Measurements from ENCODE around the gene ATP1A1.

The ATP1A1 gene

DNA sequence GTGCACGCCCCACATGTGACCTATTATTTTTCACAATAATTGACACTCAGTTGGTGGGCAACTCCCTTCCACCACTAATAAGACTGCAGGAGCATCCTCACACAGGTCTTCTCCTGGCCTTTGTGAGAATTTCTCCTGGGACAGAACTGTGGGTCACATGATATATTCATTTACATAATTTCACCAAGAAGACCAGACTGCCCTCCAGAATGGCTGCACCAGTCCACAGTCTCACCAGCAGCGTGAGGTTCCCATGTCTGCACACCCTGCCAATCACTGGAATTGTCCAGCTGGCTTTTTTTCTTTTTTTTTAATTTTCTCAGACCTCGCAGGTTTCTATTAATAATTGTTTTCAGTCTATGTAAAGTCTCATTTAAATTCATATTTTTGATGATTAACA lies 41.3 kb downstream of the ATP1A1 start:
- Histone ChIP-seq H3K27ac (ENCODE audit: low read depth, low read length) (no peak overlapping the region), H3K36me3 (ENCODE audit: insufficient read depth, low read length) (no peaks in the 10 kb centered on the region), H3K27me3 (ENCODE audit: insufficient read depth, low read length) (no peaks in the 10 kb centered on the region), H3K4me3 (ENCODE audit: low read depth, low read length) (no peak overlapping the region), H3K4me1 (ENCODE audit: control insufficient read depth, insufficient read depth, low read length, unreplicated experiment) (peaks cover 24% of the 10 kb centered on the region), H3K79me2 (ENCODE audit: control insufficient read depth, insufficient read depth, low read length, unreplicated experiment) (no peaks in the 10 kb centered on the region), H2AFZ (ENCODE audit: low read length, unreplicated experiment) (no peak overlapping the region)

DNA sequence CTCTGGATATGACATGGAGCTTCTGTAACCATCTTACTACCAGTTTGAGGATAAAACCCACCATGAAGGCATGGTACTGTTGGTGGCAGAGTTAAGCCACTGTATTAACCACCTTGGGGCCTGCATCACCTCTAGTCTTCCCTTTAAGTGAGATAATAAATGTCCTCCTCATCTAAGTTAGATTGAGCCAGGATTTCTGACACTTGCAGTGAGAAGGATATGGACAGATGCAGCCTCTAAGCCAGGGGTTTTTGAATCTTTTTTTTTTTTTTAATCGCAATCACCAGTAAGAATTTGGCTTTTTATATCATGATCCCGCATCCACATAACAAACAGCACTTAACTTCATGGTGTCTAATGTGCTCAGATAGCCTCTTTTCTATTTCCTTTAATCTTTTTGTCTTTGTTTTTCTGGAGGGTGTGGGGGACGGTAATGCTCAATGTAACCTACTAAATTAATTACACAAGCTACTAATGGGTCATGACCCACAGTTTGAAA lies 42.2 kb downstream of the ATP1A1 start:
- Histone ChIP-seq H3K79me2 (ENCODE audit: control insufficient read depth, insufficient read depth, low read length, unreplicated experiment) (no peaks in the 10 kb centered on the region), H3K27me3 (ENCODE audit: insufficient read depth, low read length) (no peaks in the 10 kb centered on the region), H3K4me1 (ENCODE audit: control insufficient read depth, insufficient read depth, low read length, unreplicated experiment) (peaks cover 24% of the 10 kb centered on the region), H2AFZ (ENCODE audit: low read length, unreplicated experiment) (no peak overlapping the region), H3K36me3 (ENCODE audit: insufficient read depth, low read length) (no peaks in the 10 kb centered on the region), H3K4me3 (ENCODE audit: low read depth, low read length) (no peak overlapping the region), H3K27ac (ENCODE audit: low read depth, low read length) (no peak overlapping the region)

- H3K4me1 ChIP-seq (ENCODE audit: control insufficient read depth, insufficient read depth, low read length, unreplicated experiment): peaks cover 24% of the 10 kb centered on the region
- H3K36me3 ChIP-seq (ENCODE audit: insufficient read depth, low read length): no peaks in the 10 kb centered on the region
- no peak overlapping the region for H3K4me3 ChIP-seq (ENCODE audit: low read depth, low read length)
- no peaks in the 10 kb centered on the region for H3K27me3 ChIP-seq (ENCODE audit: insufficient read depth, low read length)
- no peak overlapping the region for H2AFZ ChIP-seq (ENCODE audit: low read length, unreplicated experiment)
- H3K79me2 ChIP-seq (ENCODE audit: control insufficient read depth, insufficient read depth, low read length, unreplicated experiment): no peaks in the 10 kb centered on the region
- H3K27ac ChIP-seq (ENCODE audit: low read depth, low read length): no peak overlapping the region
Measured at GRCh38 chr1:116415699-116416533, 42.9 kb downstream of the ATP1A1 start.

GRCh38 chr1:116416854-116417513 lies 43.9 kb downstream of the ATP1A1 start:
- Histone ChIP-seq H3K79me2 (ENCODE audit: control insufficient read depth, insufficient read depth, low read length, unreplicated experiment) (no peaks in the 10 kb centered on the region), H3K36me3 (ENCODE audit: insufficient read depth, low read length) (no peaks in the 10 kb centered on the region), H3K27me3 (ENCODE audit: insufficient read depth, low read length) (peaks cover 3% of the 10 kb centered on the region; the same call in 1 of the 2 replicates), H3K4me3 (ENCODE audit: low read depth, low read length) (peak overlapping the region; percentile 92; the same call in 1 of the 2 replicates), H3K4me1 (ENCODE audit: control insufficient read depth, insufficient read depth, low read length, unreplicated experiment) (peaks cover 15% of the 10 kb centered on the region), H2AFZ (ENCODE audit: low read length, unreplicated experiment) (no peak overlapping the region), H3K27ac (ENCODE audit: low read depth, low read length) (no peak overlapping the region)

- Histone ChIP-seq H3K27ac (ENCODE audit: low read depth, low read length) (no peak overlapping the region), H3K4me3 (ENCODE audit: low read depth, low read length) (peak overlapping the region; percentile 92), H3K79me2 (ENCODE audit: control insufficient read depth, insufficient read depth, low read length, unreplicated experiment) (no peaks in the 10 kb centered on the region), H3K4me1 (ENCODE audit: control insufficient read depth, insufficient read depth, low read length, unreplicated experiment) (peaks cover 9% of the 10 kb centered on the region), H3K36me3 (ENCODE audit: insufficient read depth, low read length) (no peaks in the 10 kb centered on the region), H3K27me3 (ENCODE audit: insufficient read depth, low read length) (peaks cover 9% of the 10 kb centered on the region; the same call in 1 of the 2 replicates), H2AFZ (ENCODE audit: low read length, unreplicated experiment) (no peak overlapping the region)
Measured at GRCh38 chr1:116417678-116418077, 44.6 kb downstream of the ATP1A1 start.

- H3K27me3 ChIP-seq (ENCODE audit: insufficient read depth, low read length): peaks cover 10% of the 10 kb centered on the region; the same call in 1 of the 2 replicates
- peak overlapping the region; percentile 99 for H2AFZ ChIP-seq (ENCODE audit: low read length, unreplicated experiment)
- peaks cover 9% of the 10 kb centered on the region for H3K4me1 ChIP-seq (ENCODE audit: control insufficient read depth, insufficient read depth, low read length, unreplicated experiment)
- peak overlapping the region; percentile 92 for H3K4me3 ChIP-seq (ENCODE audit: low read depth, low read length)
- no peaks in the 10 kb centered on the region for H3K79me2 ChIP-seq (ENCODE audit: control insufficient read depth, insufficient read depth, low read length, unreplicated experiment)
- H3K27ac ChIP-seq (ENCODE audit: low read depth, low read length): no peak overlapping the region
- no peaks in the 10 kb centered on the region for H3K36me3 ChIP-seq (ENCODE audit: insufficient read depth, low read length)
Measured at GRCh38 chr1:116418091-116418830, 45.2 kb downstream of the ATP1A1 start.

- no peaks in the 10 kb centered on the region for H3K79me2 ChIP-seq (ENCODE audit: control insufficient read depth, insufficient read depth, low read length, unreplicated experiment)
- peaks cover 33% of the 10 kb centered on the region for H3K27me3 ChIP-seq (ENCODE audit: insufficient read depth, low read length)
- H3K27ac ChIP-seq (ENCODE audit: low read depth, low read length): no peak overlapping the region
- peaks cover 9% of the 10 kb centered on the region for H3K4me1 ChIP-seq (ENCODE audit: control insufficient read depth, insufficient read depth, low read length, unreplicated experiment)
- no peak overlapping the region for H2AFZ ChIP-seq (ENCODE audit: low read length, unreplicated experiment)
- H3K4me3 ChIP-seq (ENCODE audit: low read depth, low read length): no peak overlapping the region
- no peaks in the 10 kb centered on the region for H3K36me3 ChIP-seq (ENCODE audit: insufficient read depth, low read length)
Measured at GRCh38 chr1:116420417-116421200, 47.6 kb downstream of the ATP1A1 start.

DNA sequence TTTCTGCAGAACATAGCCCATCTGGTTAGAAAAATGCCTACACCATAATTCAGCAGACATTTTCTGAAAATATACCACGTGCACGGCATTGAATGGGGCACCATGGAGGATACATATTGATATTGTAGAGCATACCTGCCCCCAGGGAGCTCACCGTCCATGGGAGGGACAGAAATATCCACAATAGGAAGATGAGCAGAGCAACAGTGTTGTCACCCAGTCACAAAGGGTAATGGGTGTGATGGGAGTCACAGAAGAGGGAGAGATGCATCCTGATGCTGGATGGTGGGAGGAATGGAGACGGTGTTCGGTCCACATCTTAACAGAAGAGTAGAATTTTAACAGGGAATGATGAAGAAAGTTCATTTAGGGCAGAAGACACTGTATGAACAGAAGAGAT lies 51.4 kb downstream of the ATP1A1 start:
- H3K4me1 ChIP-seq (ENCODE audit: control insufficient read depth, insufficient read depth, low read length, unreplicated experiment): no peaks in the 10 kb centered on the region
- no peak overlapping the region for H3K27ac ChIP-seq (ENCODE audit: low read depth, low read length)
- H2AFZ ChIP-seq (ENCODE audit: low read length, unreplicated experiment): no peak overlapping the region
- H3K4me3 ChIP-seq (ENCODE audit: low read depth, low read length): no peak overlapping the region
- H3K36me3 ChIP-seq (ENCODE audit: insufficient read depth, low read length): no peaks in the 10 kb centered on the region
- H3K27me3 ChIP-seq (ENCODE audit: insufficient read depth, low read length): peaks cover 48% of the 10 kb centered on the region
- no peaks in the 10 kb centered on the region for H3K79me2 ChIP-seq (ENCODE audit: control insufficient read depth, insufficient read depth, low read length, unreplicated experiment)

DNA sequence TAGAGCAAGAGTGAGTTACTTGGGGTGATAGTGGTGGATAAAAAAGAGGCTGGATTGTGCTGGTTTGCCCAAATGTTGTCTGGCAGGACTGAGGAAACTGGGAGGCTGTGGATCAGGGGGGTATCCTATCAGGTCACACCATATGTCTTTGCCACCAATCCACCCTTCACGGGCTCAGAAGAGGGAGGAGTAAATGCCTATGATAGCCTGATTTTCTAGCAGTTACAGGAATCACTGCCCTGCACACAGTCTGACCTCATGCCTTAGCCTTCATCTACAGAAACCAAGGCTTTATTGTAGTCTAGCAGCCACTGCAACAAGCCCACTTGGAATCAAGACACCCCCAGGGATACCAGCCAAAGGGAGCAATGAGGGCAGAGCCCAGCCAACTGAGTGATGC lies 51.8 kb downstream of the ATP1A1 start:
- Histone ChIP-seq H3K4me3 (ENCODE audit: low read depth, low read length) (no peak overlapping the region), H3K79me2 (ENCODE audit: control insufficient read depth, insufficient read depth, low read length, unreplicated experiment) (no peaks in the 10 kb centered on the region), H3K27me3 (ENCODE audit: insufficient read depth, low read length) (peaks cover 52% of the 10 kb centered on the region), H3K36me3 (ENCODE audit: insufficient read depth, low read length) (no peaks in the 10 kb centered on the region), H3K4me1 (ENCODE audit: control insufficient read depth, insufficient read depth, low read length, unreplicated experiment) (no peaks in the 10 kb centered on the region), H3K27ac (ENCODE audit: low read depth, low read length) (no peak overlapping the region), H2AFZ (ENCODE audit: low read length, unreplicated experiment) (no peak overlapping the region)

DNA sequence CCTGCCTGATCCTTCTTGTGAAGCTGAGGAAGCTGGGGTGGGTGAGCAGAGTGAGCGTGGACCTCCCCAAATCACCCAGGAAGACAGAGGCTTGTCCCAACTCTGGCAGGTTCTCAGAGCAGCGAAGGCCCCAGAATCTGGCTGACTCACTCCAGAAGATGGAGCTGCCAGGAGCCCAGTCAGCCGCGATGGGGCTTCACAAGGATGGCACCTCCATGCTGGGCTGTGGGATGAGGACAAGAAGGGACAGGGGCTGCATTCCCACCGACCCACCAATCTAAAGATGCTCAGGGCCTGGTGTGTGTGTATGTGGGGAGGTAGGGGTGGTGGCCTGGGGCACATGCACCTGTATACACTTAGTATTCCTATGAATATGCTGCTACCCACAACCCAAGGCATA lies 52.9 kb downstream of the ATP1A1 start:
- no peaks in the 10 kb centered on the region for H3K79me2 ChIP-seq (ENCODE audit: control insufficient read depth, insufficient read depth, low read length, unreplicated experiment)
- H3K27me3 ChIP-seq (ENCODE audit: insufficient read depth, low read length): peaks cover 54% of the 10 kb centered on the region
- no peak overlapping the region for H2AFZ ChIP-seq (ENCODE audit: low read length, unreplicated experiment)
- no peak overlapping the region for H3K27ac ChIP-seq (ENCODE audit: low read depth, low read length)
- no peaks in the 10 kb centered on the region for H3K36me3 ChIP-seq (ENCODE audit: insufficient read depth, low read length)
- H3K4me1 ChIP-seq (ENCODE audit: control insufficient read depth, insufficient read depth, low read length, unreplicated experiment): no peaks in the 10 kb centered on the region
- H3K4me3 ChIP-seq (ENCODE audit: low read depth, low read length): no peak overlapping the region

All from ACC112 (cell line).